Activated CD4-positive, alpha-beta memory T cell treated with anti-CD3 and anti-CD28 coated beads for 36 hours (primary cell): ENCODE results near the gene NPIPA1. TPM values are rescaled to one million over a fixed set of nuclear protein-coding genes. Genes with fewer than 3 reads are reported as not detected.
"Not testable (repeated sequence)": the region's sequence is repeated elsewhere in the genome, so short reads cannot be mapped to it uniquely, and the experiment has no call there.

ENCODE experiments used
- CTCF ChIA-PET: fragments of 350-600 bp; sonication (Branson Sonifier 250); formaldehyde crosslinking; loops from one replicate; lab custom pipeline; 2021; ENCODE audit warnings: antibody characterized with exemption, inconsistent platforms; lab: Charles Lee
- POLR2A ChIA-PET: fragments of 350-600 bp; sonication (Branson Sonifier 250); formaldehyde crosslinking; loops from one replicate; lab custom pipeline; 2021; ENCODE audit warnings: antibody characterized with exemption; lab: Charles Lee
- DNase-seq: peaks from one replicate; pipeline ENCODE4 v3.0.0-alpha.2; 2020
- H3K27ac Mint-ChIP-seq: one replicate; pipeline ENCODE4 v1.8.0; 2021; ENCODE audit warnings: mixed read lengths
- H3K27me3 Mint-ChIP-seq: one replicate; pipeline ENCODE4 v1.8.0; 2021; ENCODE audit warnings: mixed read lengths
- H3K36me3 Mint-ChIP-seq: one replicate; pipeline ENCODE4 v1.8.0; 2021; ENCODE audit warnings: mixed read lengths
- H3K4me1 Mint-ChIP-seq: one replicate; pipeline ENCODE4 v1.8.0; 2021; ENCODE audit warnings: low read depth, mixed read lengths
- H3K4me3 Mint-ChIP-seq: one replicate; pipeline ENCODE4 v1.8.0; 2021; ENCODE audit warnings: mild to moderate bottlenecking, mixed read lengths
- H3K9me3 Mint-ChIP-seq: one replicate; pipeline ENCODE4 v1.8.0; 2021; ENCODE audit warnings: mixed read lengths
- intact Hi-C: fragments of 100-400 bp; cut with micrococcal nuclease; formaldehyde crosslinking; loops from one replicate; pipeline ENCODE4 v1.15.1; 2023
- total RNA-seq, 2 experiments: library from RNA; stranded (reverse); gene quantifications; one replicate each; pipeline ENCODE4 v1.2.3, GENCODE V29; 2021

The NPIPA1 gene
- total RNA-seq, 2 experiments from 2014 or later = 68.4 to 76.8 TPM

- H3K27ac Mint-ChIP-seq, H3K27me3 Mint-ChIP-seq, H3K4me3 Mint-ChIP-seq, POLR2A ChIA-PET, CTCF ChIA-PET, H3K9me3 Mint-ChIP-seq, intact Hi-C loops, H3K36me3 Mint-ChIP-seq, DNase-seq, H3K4me1 Mint-ChIP-seq: not testable (repeated sequence)
These were observed 5.4 kb downstream of the NPIPA1 start for GRCh38 chr16:14942686-14943085.

- intact Hi-C loops = no loop called here
- no peaks in the 10 kb centered on the region for H3K27me3 Mint-ChIP-seq
- CTCF ChIA-PET = no interaction called here
These were observed 18.4 kb downstream of the NPIPA1 start for GRCh38 chr16:14955546-14956231.

GRCh38 chr16:14957576-14958322, 20.5 kb downstream of the NPIPA1 start:
- no peak for DNase-seq
- H3K27ac Mint-ChIP-seq = no peak overlapping the region
- H3K4me3 Mint-ChIP-seq = no peak overlapping the region
- H3K36me3 Mint-ChIP-seq = no peaks in the 10 kb centered on the region
- intact Hi-C loops = no loop called here
- CTCF ChIA-PET = no interaction called here
- no peaks in the 10 kb centered on the region for H3K9me3 Mint-ChIP-seq
- no peaks in the 10 kb centered on the region for H3K4me1 Mint-ChIP-seq
- POLR2A ChIA-PET = no interaction called here
- peaks cover 4% of the 10 kb centered on the region for H3K27me3 Mint-ChIP-seq

More at GRCh38 chr16:14955546-14956231, 18.4 kb downstream of the NPIPA1 start:
- Mint-ChIP-seq H3K27ac (no peak overlapping the region), H3K36me3 (no peaks in the 10 kb centered on the region), H3K9me3 (no peaks in the 10 kb centered on the region), H3K4me3 (no peak overlapping the region), H3K4me1 (no peaks in the 10 kb centered on the region)
- DNase-seq = no peak
- POLR2A ChIA-PET = no interaction called here

GRCh38 chr16:14958323-14958600, 21.0 kb downstream of the NPIPA1 start:
- Mint-ChIP-seq H3K36me3 (no peaks in the 10 kb centered on the region), H3K27me3 (peaks cover 5% of the 10 kb centered on the region), H3K9me3 (no peaks in the 10 kb centered on the region), H3K27ac (no peak overlapping the region), H3K4me3 (no peak overlapping the region), H3K4me1 (no peaks in the 10 kb centered on the region)
- ChIA-PET POLR2A (no interaction called here), CTCF (no interaction called here)
- DNase-seq = no peak
- intact Hi-C loops = no loop called here

GRCh38 chr16:14958970-14959369, 21.7 kb downstream of the NPIPA1 start:
- CTCF ChIA-PET = no interaction called here
- Mint-ChIP-seq H3K27ac (no peak overlapping the region), H3K36me3 (no peaks in the 10 kb centered on the region), H3K4me3 (no peak overlapping the region), H3K4me1 (no peaks in the 10 kb centered on the region), H3K9me3 (no peaks in the 10 kb centered on the region), H3K27me3 (peaks cover 5% of the 10 kb centered on the region)
- POLR2A ChIA-PET = no interaction called here
- intact Hi-C loops = no loop called here
- DNase-seq = no peak

- DNase-seq = no peak
- Mint-ChIP-seq H3K36me3 (no peaks in the 10 kb centered on the region), H3K4me1 (no peaks in the 10 kb centered on the region), H3K4me3 (no peak overlapping the region), H3K9me3 (no peaks in the 10 kb centered on the region), H3K27ac (no peak overlapping the region), H3K27me3 (peaks cover 5% of the 10 kb centered on the region)
- ChIA-PET CTCF (no interaction called here), POLR2A (no interaction called here)
- intact Hi-C loops = no loop called here
These were observed 24.4 kb downstream of the NPIPA1 start for GRCh38 chr16:14961405-14962186.

- Mint-ChIP-seq H3K4me1 (no peaks in the 10 kb centered on the region), H3K36me3 (no peaks in the 10 kb centered on the region), H3K4me3 (no peak overlapping the region), H3K27me3 (peaks cover 5% of the 10 kb centered on the region), H3K9me3 (no peaks in the 10 kb centered on the region), H3K27ac (no peak overlapping the region)
- CTCF ChIA-PET = no interaction called here
- POLR2A ChIA-PET = no interaction called here
- no peak for DNase-seq
- intact Hi-C loops = no loop called here
These were observed 26.3 kb downstream of the NPIPA1 start for GRCh38 chr16:14963281-14964173.

GRCh38 chr16:14965328-14965727, 28.1 kb downstream of the NPIPA1 start:
- intact Hi-C loops = no loop called here
- no peak for DNase-seq
- no peak overlapping the region for H3K27ac Mint-ChIP-seq
- POLR2A ChIA-PET = no interaction called here
- H3K4me3 Mint-ChIP-seq = no peak overlapping the region
- peaks cover 5% of the 10 kb centered on the region for H3K27me3 Mint-ChIP-seq
- H3K4me1 Mint-ChIP-seq = no peaks in the 10 kb centered on the region
- no peaks in the 10 kb centered on the region for H3K9me3 Mint-ChIP-seq
- CTCF ChIA-PET = no interaction called here
- H3K36me3 Mint-ChIP-seq = no peaks in the 10 kb centered on the region

- H3K27me3 Mint-ChIP-seq, H3K4me3 Mint-ChIP-seq, DNase-seq, POLR2A ChIA-PET, CTCF ChIA-PET, H3K36me3 Mint-ChIP-seq, H3K27ac Mint-ChIP-seq, intact Hi-C loops, H3K4me1 Mint-ChIP-seq, H3K9me3 Mint-ChIP-seq: not testable (repeated sequence)
These were observed 32.6 kb downstream of the NPIPA1 start for GRCh38 chr16:14969795-14970194.

GRCh38 chr16:14971621-14972228, 34.5 kb downstream of the NPIPA1 start:
- H3K4me3 Mint-ChIP-seq, CTCF ChIA-PET, POLR2A ChIA-PET, H3K36me3 Mint-ChIP-seq, intact Hi-C loops, H3K9me3 Mint-ChIP-seq, H3K27ac Mint-ChIP-seq, H3K27me3 Mint-ChIP-seq, DNase-seq: not testable (repeated sequence)
- H3K4me1 Mint-ChIP-seq = peaks cover 10% of the 10 kb centered on the region

- H3K9me3 Mint-ChIP-seq, POLR2A ChIA-PET, H3K4me3 Mint-ChIP-seq, H3K36me3 Mint-ChIP-seq, CTCF ChIA-PET, H3K27ac Mint-ChIP-seq, H3K27me3 Mint-ChIP-seq, DNase-seq, intact Hi-C loops: not testable (repeated sequence)
- H3K4me1 Mint-ChIP-seq = peaks cover 18% of the 10 kb centered on the region
These were observed 36.6 kb downstream of the NPIPA1 start for GRCh38 chr16:14973785-14974322.
